Stimulated activated CD4-positive, alpha-beta T cell treated with anti-CD3 and anti-CD28 coated beads, Interleukin-4, amount 100 ng/mL, for 48 hours (primary cell): ENCODE results near the gene PCGF1.

Experiments
- DNase-seq, 2 donors: peaks; one replicate each; pipeline ENCODE4 v3.0.0-alpha.2; 2020; ENCODE audit warnings: low read depth in 2 of 2

The PCGF1 gene

DNA sequence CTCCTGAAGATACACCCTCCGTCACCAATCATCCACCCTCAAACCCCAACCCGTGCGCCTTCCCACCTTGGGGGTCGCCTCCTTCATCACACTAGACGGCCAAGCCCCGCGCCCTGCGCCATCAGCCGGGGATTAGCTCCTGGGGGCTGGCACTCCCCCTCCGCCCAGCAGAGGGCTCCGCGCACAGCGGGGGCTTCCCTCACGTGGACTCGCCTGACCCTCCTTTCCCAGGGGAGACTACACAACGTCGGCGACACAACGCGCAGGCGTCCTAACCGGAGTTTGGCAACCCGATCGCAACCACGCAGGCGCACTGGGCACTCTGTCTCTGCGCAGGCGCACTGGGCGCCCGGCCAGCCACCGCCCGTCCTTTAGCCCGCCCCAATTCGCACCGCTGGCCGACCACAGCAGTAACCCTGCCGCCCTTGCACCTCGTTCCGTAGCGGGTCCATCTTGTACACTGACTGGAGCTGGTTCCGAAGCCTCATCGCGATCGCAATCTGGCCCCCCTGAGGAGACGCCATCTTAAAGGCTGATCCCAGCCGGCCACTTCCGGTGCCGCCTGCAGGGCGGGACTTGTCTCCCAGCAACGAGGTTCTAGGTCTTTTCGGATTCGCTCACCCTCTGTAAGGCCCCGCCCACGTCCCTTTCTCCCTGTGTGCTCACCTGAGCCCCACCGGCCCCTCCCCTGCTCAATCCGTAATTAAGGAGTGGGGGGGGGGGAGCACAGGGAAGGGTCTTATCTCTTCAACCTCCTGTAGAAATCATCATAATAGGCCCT lies at the start of gene PCGF1:
Gene PCGF1 (minus strand): TSS at position 551 of the 781 bp plus-strand sequence. CDS start 27 bp downstream, at position 524.
- peak; percentile 98 to 99 for DNase-seq

GRCh38 chr2:74556831-74557370 lies 49.4 kb upstream of the PCGF1 start:
- no peak for DNase-seq

GRCh38 chr2:74556159-74556558 lies 48.7 kb upstream of the PCGF1 start:
- DNase-seq: no peak

DNA sequence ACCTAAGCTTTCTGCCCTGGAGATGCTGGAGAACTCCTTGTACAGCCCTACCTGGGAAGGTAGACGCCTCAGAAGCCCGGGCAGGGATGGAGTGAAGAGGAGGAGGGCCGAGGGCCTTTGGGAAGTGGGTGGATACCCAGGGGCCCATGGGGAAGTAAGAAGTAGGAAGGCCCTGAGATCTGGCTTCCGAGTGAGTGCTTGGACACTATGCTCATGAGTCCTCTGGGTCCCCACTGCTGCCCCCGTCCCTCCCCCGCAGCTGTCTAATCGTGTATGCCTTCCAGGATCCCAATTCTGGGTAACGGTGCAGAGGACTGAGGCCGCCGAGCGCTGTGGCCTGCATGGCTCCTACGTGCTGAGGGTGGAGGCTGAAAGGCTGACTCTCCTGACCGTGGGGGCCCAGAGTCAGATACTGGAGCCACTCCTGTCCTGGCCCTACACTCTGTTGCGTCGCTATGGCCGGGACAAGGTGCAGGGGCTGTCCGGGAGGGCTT lies 48.2 kb upstream of the PCGF1 start:
- DNase-seq: no peak

DNA sequence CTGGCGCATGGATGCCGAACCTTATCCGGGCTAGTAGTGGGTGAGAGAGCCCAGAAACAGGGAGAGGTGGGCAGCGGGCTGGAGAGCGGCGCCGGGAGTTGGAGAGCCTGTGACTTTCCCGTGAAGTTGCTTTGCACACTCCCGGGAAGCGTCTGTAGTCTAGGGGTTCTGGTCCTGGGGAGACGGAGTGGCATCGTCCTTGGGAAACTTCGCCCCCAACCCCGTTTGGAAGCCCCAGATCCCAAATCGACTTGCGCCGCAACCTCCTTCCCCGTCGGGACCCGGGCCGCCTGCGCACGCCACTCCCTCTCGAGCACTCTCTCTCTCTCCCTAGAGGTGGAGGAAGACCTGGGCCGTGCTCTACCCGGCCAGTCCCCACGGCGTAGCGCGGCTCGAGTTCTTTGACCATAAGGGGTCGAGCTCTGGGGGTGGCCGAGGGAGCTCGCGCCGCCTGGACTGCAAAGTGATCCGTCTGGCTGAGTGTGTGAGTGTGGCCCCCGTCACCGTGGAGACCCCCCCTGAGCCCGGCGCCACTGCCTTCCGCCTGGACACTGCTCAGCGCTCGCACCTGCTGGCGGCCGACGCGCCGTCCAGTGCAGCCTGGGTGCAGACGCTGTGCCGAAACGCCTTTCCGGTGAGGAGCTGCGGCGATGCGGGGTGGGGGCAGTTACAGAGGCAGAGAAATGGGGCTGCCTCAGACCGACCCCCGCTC lies 47.5 kb upstream of the PCGF1 start:
- DNase-seq: peak in 1 of 2 donors; percentile 23

DNA sequence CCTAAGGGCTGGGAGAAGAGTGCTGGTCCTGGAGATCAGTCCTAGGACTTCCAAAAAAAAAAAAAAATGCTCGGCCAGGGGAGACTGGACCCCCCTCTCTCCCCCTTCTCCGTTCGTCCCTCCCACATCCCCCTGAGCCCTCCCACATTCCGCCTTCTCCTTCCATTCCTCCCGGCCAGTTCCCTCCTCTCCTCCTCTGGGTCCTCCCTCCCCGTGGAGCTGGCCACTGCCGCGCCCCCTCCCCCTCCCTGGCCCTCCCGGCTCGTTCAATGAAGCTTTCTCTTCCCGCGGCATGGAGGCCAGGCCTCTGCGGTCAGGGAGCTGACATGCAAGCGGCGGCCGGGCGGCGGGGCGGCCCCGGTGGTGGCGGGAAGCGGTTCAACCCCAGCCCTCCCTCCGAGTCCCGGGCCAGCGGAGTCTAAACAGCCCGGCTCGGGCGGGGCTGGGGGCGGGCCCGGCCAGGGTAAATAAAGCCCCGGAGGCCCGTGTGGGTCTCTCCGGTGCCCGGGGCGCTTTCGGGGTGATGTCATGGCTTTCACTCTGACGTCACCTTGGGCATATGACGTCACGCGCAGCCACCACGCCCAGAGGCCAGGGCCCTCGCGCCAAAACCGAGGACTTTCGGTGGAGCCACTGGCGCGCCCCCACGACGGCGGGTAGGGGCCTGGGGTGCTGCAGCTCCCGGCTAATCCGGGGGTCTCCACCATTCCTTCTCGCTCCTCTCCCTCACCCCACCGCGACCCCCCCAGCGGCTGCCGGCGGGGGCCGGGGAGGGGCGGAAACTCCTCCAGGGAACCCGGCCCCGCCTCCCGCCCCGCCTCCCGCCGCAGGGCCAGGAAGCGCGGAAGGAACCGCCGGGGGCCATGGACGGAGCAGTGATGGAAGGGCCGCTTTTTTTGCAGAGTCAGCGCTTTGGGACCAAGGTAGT lies 46.7 kb upstream of the PCGF1 start, which contains the start of the genes DOK1 and LOXL3:
Gene DOK1 (plus strand): TSS at position 829 of the 928 bp plus-strand sequence. CDS start 35 bp downstream, at position 864.
Gene LOXL3 (minus strand): TSS at position 51 of the 928 bp plus-strand sequence. CDS start 1,308 bp downstream, outside the sequence.
- peak; percentile 76 to 87 for DNase-seq

- no peak for DNase-seq
Measured at GRCh38 chr2:74552914-74553811, 45.7 kb upstream of the PCGF1 start.

- no peak for DNase-seq
Measured at GRCh38 chr2:74551942-74552913, 44.7 kb upstream of the PCGF1 start.

DNA sequence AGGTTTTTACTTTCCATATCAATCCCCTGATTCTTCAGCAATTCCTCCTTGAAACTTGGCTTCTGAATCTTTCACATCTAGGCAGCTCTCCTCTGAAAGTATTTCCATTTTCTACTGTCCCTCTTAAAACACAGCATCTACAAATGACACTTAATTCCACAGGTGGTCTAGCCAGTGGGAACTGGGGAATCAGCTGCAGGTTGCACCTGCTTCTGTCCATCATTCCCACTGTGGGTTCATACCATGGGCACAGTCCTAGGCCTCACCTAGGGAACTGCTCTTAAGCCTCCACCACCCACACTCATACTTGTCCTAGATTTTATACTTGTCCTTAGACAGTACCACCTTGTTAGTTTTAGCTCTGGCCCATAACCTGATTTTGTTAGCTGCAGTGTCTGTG lies 44.0 kb upstream of the PCGF1 start:
- no peak for DNase-seq

DNA sequence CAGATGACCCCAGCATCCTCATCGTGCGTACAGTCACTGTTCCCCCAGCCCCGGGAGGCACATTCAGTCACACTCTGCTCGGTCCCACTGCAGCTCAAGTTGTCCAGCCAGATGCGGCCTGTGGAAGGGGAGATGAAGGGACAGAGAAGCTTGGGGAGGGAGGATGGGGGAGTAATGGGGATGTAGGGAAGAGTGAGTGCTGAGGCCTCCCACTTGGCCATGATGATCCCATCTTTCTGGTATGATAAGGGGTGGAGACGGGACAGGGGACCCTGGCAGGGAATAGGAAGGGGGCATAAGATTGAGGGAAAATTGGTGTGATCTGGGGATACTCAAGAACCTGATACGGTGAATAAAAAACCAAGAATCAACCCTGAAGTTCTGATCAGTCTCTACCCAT lies 42.7 kb upstream of the PCGF1 start:
- no peak for DNase-seq

DNA sequence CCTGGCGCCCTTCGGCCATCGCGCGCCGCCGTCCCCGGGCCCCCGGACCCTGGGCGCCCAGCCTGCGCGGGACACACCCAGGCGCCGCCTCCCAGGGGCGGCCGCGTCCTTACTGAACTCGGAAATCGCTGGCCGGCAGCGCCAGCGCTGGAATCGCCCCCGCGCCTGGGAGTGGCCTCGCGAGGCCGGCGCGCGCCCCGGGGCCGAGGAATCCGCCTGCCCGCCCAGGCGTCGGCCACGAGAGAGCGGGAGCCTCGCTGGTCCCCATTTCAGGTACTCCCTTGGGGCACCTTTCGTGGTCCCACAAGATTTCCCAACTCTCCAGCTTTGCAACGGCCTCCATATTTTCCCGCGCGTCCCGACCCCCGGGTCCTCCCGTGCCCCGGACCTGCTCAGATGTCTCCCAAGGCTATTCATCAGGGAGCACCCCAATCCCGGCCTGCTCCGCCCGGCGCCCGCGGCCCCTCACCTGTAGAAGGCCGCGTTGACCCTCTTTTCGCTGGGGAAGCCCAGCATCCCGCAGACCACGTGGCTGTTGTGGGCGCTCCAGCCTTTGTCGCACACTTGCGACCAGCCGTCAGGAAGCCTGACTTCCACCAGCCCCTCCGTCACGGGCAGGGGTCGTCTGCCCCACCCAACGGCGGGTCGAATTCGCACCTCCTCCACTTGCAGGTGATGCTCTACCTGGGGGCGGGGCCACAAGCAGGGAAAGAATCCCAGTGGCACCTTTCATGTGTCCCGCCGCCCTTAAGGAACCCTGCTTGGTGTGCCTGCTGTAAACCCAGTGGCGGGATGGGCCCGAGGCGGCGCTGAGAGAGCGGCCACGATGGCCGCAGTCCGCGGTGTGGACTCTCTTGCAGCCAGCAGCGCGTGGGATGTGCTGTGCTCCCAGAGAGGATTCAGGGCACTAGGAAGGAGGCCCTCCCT lies 41.7 kb upstream of the PCGF1 start:
- DNase-seq: no peak

DNA sequence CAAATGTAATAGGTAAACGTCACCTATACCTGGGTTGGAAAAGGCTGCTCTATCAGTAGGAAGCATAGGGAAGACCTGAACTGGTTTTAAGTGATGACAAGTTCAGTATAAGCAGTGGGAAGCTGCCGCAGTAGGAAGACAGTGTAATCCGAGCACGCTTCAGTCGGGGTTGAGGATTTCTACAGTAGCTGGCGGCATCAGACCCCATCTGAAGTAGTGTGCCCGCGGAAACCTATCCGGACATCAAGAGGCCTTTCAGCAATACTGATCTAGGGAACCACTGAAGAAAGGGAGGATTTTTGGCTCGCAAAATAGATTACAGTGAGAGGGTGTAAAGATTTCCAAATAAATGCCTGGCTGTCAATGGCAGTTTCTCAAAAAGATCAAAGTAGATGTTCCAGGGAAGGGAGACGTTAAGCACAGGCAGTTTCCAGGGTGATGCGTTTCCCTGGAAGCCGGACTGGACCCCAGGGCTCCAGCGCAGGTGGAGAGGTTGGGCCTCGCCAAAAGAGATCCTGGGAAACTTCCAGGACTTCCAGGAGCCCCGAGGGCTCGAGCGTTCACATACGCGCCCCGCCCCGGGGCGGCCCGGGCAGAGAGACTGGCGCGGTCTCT lies 40.9 kb upstream of the PCGF1 start:
- no peak for DNase-seq

- DNase-seq: no peak
Measured at GRCh38 chr2:74546004-74546403, 38.5 kb upstream of the PCGF1 start.

- DNase-seq: no peak
Measured at GRCh38 chr2:74544634-74545033, 37.1 kb upstream of the PCGF1 start.

GRCh38 chr2:74542978-74543377 lies 35.5 kb upstream of the PCGF1 start:
- DNase-seq: no peak

GRCh38 chr2:74540291-74540690 lies 32.8 kb upstream of the PCGF1 start:
- no peak for DNase-seq

DNA sequence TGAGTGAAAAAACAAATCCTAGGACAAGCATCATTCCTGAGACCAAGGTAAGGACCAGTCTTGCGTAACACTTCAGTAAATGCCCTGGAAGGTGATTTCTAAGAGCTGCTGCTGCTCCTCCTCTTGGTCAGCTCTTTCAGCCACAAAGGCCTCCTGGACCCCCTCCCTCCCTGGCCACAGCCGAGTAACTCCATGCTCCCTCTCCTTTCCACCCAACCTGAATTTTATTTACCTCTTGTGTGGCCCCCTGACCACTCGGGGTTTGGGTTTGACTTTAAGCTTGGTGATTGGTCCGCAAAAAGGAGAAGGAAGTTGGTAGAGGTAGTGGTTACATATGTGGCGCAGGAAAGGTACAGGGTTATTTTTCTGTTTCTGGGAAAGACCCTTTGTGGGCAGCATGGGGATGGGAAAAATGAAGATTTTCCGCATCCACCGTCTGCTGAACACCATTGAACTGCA lies 31.4 kb upstream of the PCGF1 start:
- no peak for DNase-seq
